ENCODE data around the gene CIZ1. TPM values are rescaled to one million over a fixed set of nuclear protein-coding genes. Genes with fewer than 3 reads are reported as not detected.
A peak's percentile ranks its signal among the peaks of the same experiment; 100 is the strongest.

Gene CIZ1
- total and polyA plus RNA-seq, 9 of the 15 experiments (the other 6 are each of a cell fraction or from before 2014, with no cell fraction given) = 6.6 to 329 (median 87.8) TPM

DNA sequence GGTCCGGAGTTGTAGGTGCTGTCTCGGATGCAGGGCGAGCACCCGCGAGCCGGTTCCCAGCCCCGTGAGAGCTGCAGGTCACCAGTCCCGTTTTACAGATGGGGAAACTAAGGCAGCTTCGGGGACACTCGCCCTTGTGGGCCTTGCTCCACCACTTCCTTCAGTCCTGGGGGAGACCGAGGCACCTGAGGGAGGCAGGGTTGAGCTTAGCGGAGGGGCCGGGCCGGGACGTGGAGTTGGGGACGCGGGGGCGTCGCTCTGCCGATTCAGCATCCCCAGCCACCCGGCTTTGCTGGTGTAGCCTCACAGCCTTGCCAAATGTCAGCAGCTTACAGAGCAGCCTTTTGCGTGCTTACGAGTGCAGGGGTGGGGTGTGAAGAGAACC is 30.8 kb downstream of the CIZ1 start (continued):
- TF ChIP-seq CBX1 (IDR thresholded peaks at IDR 0.05; ENCODE audit: low read depth) = no peak
- TF ChIP-seq CXXC5 (CRISPR knock-in tag; IDR thresholded peaks at IDR 0.05) = no peak
- TF ChIP-seq SAP30 (IDR thresholded peaks at IDR 0.05; ENCODE audit: borderline replicate concordance, insufficient read depth, low read depth, low read length, poor library complexity, severe bottlenecking) = peak; percentile 36
- TF ChIP-seq NR4A1 (CRISPR knock-in tag; IDR thresholded peaks at IDR 0.05) = 0 out of 2 replicates have a peak, but pooled peaks have one; percentile 1
- TF ChIP-seq NR4A1 (tag; IDR thresholded peaks at IDR 0.05) = no peak
- no peak for TF ChIP-seq CBX5 (IDR thresholded peaks at IDR 0.05; ENCODE audit: borderline replicate concordance, low read depth)
- no peak for TF ChIP-seq PYGO2 (tag; IDR thresholded peaks at IDR 0.05)
- TF ChIP-seq, protein P1, sequence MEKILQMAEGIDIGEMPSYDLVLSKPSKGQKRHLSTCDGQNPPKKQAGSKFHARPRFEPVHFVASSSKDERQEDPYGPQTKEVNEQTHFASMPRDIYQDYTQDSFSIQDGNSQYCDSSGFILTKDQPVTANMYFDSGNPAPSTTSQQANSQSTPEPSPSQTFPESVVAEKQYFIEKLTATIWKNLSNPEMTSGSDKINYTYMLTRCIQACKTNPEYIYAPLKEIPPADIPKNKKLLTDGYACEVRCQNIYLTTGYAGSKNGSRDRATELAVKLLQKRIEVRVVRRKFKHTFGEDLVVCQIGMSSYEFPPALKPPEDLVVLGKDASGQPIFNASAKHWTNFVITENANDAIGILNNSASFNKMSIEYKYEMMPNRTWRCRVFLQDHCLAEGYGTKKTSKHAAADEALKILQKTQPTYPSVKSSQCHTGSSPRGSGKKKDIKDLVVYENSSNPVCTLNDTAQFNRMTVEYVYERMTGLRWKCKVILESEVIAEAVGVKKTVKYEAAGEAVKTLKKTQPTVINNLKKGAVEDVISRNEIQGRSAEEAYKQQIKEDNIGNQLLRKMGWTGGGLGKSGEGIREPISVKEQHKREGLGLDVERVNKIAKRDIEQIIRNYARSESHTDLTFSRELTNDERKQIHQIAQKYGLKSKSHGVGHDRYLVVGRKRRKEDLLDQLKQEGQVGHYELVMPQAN (IDR thresholded peaks at IDR 0.05; ENCODE audit: borderline replicate concordance) = peak; percentile 58
- no peak for TF ChIP-seq FOXP1 (CRISPR knock-in tag; IDR thresholded peaks at IDR 0.05)
- TF ChIP-seq, protein P2, sequence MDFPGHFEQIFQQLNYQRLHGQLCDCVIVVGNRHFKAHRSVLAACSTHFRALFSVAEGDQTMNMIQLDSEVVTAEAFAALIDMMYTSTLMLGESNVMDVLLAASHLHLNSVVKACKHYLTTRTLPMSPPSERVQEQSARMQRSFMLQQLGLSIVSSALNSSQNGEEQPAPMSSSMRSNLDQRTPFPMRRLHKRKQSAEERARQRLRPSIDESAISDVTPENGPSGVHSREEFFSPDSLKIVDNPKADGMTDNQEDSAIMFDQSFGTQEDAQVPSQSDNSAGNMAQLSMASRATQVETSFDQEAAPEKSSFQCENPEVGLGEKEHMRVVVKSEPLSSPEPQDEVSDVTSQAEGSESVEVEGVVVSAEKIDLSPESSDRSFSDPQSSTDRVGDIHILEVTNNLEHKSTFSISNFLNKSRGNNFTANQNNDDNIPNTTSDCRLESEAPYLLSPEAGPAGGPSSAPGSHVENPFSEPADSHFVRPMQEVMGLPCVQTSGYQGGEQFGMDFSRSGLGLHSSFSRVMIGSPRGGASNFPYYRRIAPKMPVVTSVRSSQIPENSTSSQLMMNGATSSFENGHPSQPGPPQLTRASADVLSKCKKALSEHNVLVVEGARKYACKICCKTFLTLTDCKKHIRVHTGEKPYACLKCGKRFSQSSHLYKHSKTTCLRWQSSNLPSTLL (IDR thresholded peaks at IDR 0.05) = peak; percentile 53; the same call in 1 of the 2 replicates
- TF ChIP-seq HDAC1 (IDR thresholded peaks at IDR 0.05) = 0 out of 4 replicates have a peak, but pooled peaks of 1 of the 2 experiments have one; percentile 86
- TF ChIP-seq PHB2 (IDR thresholded peaks at IDR 0.05; ENCODE audit: low read depth) = peak; percentile 66; the same call in 1 of the 2 replicates
- no peak for TF ChIP-seq L3MBTL2 (IDR thresholded peaks at IDR 0.05)
- peak; percentile 76 for TF ChIP-seq ZNF316 (IDR thresholded peaks at IDR 0.05)
- peak in 1 of 2 experiments; percentile 73; a peak in 2 of 4 replicates for TF ChIP-seq SIN3A (IDR thresholded peaks at IDR 0.05; ENCODE audit: borderline replicate concordance in 2 of 2, control insufficient read depth in 1 of 2, low read depth in 2 of 2, low read length in 2 of 2)
- TF ChIP-seq CHD4 (IDR thresholded peaks at IDR 0.05; ENCODE audit: insufficient read depth, insufficient replicate concordance, low read depth, low read length, poor library complexity, severe bottlenecking) = peak; percentile 91
- 0 out of 2 replicates have a peak, but pooled peaks have one; percentile 9 for TF ChIP-seq SRSF1 (IDR thresholded peaks at IDR 0.05; ENCODE audit: low read depth, low read length)
- peak; percentile 96 for TF ChIP-seq BCOR (IDR thresholded peaks at IDR 0.05)
- peak; percentile 46; the same call in 1 of the 2 replicates for TF ChIP-seq LARP7 (IDR thresholded peaks at IDR 0.05)
- 0 out of 4 replicates have a peak, but pooled peaks of 1 of the 2 experiments have one; percentile 10 for TF ChIP-seq ETV6 (IDR thresholded peaks at IDR 0.05; ENCODE audit: borderline replicate concordance in 1 of 2, low read depth in 2 of 2, low read length in 1 of 2)
- TF ChIP-seq ETV6 (CRISPR knock-in tag; IDR thresholded peaks at IDR 0.05; ENCODE audit: borderline replicate concordance) = no peak
- no peak for TF ChIP-seq PTRF (tag; IDR thresholded peaks at IDR 0.05)
- 0 out of 2 replicates have a peak, but pooled peaks have one; percentile 13 for TF ChIP-seq HDAC6 (IDR thresholded peaks at IDR 0.05; ENCODE audit: low read depth, low read length)
- TF ChIP-seq POLR2G (IDR thresholded peaks at IDR 0.05; ENCODE audit: low read depth, low read length) = peak; percentile 5; the same call in 1 of the 2 replicates
- TF ChIP-seq PHB (CRISPR knock-in tag; IDR thresholded peaks at IDR 0.05) = peak; percentile 6; the same call in 1 of the 2 replicates
- TF ChIP-seq DNMT1 (IDR thresholded peaks at IDR 0.05) = peak; percentile 44; the same call in 1 of the 2 replicates
- peak; percentile 78 for TF ChIP-seq ARHGAP35 (IDR thresholded peaks at IDR 0.05; ENCODE audit: partially characterized antibody)
- TF ChIP-seq PRMT5 (CRISPR knock-in tag; IDR thresholded peaks at IDR 0.05) = no peak

All from K562 (cell line).